HG03139 (cell line): ENCODE measurements around the gene TMEM203.

Source experiments
- ATAC-seq: cut with Tn5 transposase; IDR thresholded peaks from one replicate; pipeline ENCODE4 v1.9.1; 2021; ENCODE audit not compliant: unreplicated experiment

The TMEM203 gene

GRCh38 chr9:137219757-137220316 is 14.4 kb upstream of the TMEM203 start:
- ATAC-seq, result no peak

DNA sequence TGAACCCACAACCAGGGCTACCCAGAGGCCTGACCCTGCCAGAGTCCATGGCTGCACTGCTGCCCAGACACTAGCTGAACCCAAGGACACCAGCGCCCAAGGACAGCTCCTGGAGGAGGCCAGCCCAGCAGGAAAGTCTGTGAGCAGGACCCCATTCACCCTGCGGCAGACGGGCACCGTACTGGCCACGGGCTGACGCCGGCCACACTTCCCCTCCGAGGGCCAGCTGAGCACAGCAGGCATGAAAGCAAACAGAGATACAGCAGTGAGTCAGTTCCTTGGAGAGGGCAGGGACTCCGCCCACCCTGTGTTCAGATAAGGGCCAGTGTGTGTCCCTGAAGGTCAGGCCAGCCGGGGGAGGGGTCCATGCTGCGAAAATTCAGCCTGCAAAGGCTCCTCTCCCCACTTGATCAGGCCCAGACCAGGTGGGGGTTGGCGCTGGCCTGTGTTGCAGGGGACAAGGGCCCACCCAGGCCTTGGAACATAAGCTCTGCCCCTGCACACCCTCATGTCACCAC is 13.4 kb upstream of the TMEM203 start:
- ATAC-seq, result no peak

GRCh38 chr9:137218212-137218753 is 12.8 kb upstream of the TMEM203 start:
- no peak for ATAC-seq

GRCh38 chr9:137217276-137218211 is 12.1 kb upstream of the TMEM203 start:
- no peak for ATAC-seq

GRCh38 chr9:137216188-137216965 is 10.9 kb upstream of the TMEM203 start:
- no peak for ATAC-seq

- ATAC-seq, result no peak
These were observed 9.9 kb upstream of the TMEM203 start for GRCh38 chr9:137215196-137215986.

DNA sequence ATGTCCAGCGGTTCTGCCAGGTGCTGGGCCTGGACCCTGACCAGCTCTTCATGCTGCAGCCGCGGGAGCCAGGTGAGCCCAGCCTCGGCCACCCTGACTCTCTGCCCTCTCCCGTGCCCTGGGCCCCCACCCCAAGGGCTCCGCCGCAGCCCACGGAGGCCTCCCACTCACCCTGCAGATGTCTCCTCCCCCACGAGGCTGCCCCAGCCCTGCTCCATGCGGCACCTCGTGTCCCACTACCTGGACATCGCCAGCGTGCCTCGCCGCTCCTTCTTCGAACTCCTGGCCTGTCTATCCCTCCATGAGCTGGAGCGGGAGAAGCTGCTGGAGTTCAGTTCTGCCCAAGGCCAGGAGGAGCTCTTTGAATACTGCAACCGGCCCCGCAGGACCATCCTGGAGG is 9.2 kb upstream of the TMEM203 start:
- ATAC-seq, result no peak

DNA sequence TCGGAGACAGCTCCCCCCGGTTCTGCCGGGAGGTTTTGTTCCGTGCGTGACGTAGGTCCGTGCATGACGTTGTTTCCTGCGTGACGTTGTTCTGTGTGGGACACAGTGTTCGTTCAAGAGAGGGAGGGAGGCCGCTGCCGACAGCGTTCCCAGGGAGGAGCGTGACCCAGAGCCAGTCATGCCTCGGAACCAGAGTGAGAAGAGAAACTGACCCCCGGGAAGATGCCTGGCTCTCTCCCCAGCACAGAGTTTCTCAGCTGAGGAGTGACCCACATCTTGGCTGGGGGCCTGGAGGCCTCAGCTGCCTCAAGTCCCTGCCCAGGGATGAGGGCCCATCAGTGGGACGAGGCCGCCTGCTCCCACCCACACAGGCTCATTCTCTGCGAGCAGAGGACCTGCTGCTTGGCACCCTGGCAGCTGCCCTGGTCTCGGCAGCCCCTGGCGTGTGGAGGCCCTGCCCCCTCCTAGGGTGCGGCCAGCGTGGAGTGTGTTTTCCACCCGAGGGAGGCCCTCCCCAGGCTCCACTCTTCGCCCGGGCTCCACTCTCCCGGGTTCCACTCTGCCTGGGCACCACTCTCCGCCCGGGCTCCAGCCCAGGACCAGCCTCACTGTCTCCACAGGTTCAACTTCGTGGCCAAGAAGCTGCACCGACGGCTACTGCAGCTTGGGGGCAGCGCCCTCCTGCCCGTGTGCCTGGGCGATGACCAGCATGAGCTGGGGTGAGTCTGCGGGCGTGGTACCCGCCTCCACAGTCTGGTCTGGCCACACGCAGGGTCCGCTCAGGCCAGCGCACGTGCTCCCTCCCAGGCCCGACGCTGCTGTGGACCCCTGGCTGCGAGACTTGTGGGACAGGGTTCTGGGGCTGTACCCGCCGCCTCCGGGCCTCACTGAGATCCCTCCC is 8.0 kb upstream of the TMEM203 start:
- no peak for ATAC-seq

- no peak for ATAC-seq
These were observed 7.1 kb upstream of the TMEM203 start for GRCh38 chr9:137212520-137212919.

GRCh38 chr9:137211532-137211931 is 6.1 kb upstream of the TMEM203 start:
- no peak for ATAC-seq

- ATAC-seq, result no peak
These were observed 1.2 kb upstream of the TMEM203 start for GRCh38 chr9:137206602-137207001.

- ATAC-seq, result no peak
These were observed 720 bp downstream of the TMEM203 start for GRCh38 chr9:137204731-137205125.

GRCh38 chr9:137202966-137203365 is 2.5 kb downstream of the TMEM203 start:
- no peak for ATAC-seq

DNA sequence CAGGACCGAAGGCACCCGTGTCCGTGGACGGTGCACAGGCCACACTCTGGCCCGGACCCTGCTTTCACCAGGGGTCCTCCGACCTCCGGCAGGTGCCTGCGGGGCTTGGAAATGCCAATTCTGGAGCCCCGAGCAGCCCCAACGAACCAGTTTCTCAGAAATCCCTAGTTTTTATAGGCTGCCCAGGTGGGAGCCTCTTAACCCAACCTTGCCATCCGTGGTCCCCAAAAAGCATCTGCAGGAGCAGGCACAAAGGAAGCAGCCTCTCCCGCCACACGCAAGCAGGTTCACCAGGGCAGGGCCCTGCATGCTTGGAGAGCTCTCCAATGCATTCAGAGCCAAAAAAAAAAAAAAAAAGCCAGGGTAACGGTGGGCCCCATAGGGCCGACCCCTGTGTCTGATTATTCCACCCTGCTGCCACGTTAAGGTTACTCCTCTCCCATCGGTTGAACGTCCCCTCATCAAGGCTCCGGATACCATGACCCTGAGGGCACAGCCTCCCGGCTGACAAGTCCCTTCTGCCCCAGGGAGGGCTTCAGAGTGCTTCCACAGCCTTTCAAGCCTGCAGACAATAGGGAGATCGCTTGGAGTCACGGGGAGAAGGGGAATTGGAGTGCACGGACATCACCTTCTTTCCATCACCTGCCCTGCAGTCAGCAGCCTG is 4.1 kb downstream of the TMEM203 start:
- ATAC-seq, result no peak

DNA sequence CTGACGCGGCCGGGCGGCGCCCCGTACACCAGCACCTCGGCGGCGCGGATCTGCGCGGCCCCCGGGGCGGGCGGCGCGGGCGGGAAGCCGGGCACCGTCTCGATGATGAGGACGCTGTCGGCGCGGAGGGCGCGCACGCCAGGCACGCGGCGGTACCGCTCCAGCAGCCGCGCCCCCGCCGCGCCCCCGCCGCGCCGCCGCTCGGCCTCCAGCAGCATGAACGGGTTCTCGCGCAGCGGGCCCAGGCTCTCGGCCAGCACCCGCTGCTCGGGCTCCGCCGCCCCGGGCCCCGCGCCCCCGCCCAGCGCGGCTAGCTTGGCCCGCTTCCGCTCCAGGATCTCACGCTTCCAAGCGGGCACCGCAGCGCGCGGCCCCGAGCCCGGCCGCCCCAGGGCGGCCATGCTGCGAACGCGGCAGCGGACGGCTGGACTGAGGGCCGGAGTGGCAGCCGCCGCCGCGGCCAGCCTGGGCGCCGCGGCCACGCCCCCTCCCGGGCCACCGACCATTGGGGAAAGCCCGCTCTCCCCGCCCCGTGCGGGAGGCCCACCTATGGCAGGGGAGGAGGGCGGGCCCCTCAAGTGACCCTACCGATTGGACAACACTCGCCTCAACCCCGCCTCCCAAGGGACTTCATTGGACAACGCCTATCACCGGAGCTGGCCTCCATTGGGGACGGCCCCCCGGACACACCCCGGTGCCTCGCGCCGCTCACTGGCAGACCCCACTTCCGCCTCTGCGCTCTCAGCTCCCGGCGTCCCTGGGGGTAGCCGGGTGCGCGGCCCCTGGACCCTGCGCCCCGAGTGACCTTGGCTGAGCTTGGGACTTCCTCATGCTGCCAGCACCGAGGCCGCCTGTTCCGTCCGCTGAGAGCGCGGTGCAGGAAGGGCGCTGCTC is 4.9 kb downstream of the TMEM203 start, which contains the start of gene TPRN:
TPRN (minus strand) TSS at position 431 of the 894 bp plus-strand sequence; CDS start at position 401, 30 bp downstream.
- peak; percentile 85 for ATAC-seq

GRCh38 chr9:137199411-137200121 is 5.9 kb downstream of the TMEM203 start:
- no peak for ATAC-seq

GRCh38 chr9:137198902-137199283 is 6.6 kb downstream of the TMEM203 start:
- ATAC-seq, result no peak
